OCI-LY7 (cell line): ENCODE data around the gene ITGAE. TPM values are rescaled to one million over a fixed set of nuclear protein-coding genes. Genes with fewer than 3 reads are reported as not detected.

Experiments used
- BruUV-seq: library from RNA; stranded (reverse); fragments of 400-500 nt; replicated peaks from 2 replicates; lab custom pipeline; 2021; lab: Mats Ljungman, UMichigan
- CTCF ChIA-PET: fragments of 300-600 bp; sonication (Branson Sonifier 250); formaldehyde crosslinking; loops from one replicate; lab custom pipeline; 2022; ENCODE audit warnings: antibody characterized with exemption; ENCODE audit not compliant: unreplicated experiment; lab: Charles Lee
- POLR2A ChIA-PET: fragments of 300-600 bp; sonication (Branson Sonifier 250); formaldehyde crosslinking; loops from one replicate; lab custom pipeline; 2022; ENCODE audit warnings: antibody characterized with exemption; lab: Charles Lee
- DNase-seq: peaks from one replicate; pipeline ENCODE4 v3.0.0-alpha.2; 2015; ENCODE audit warnings: low spot score
- H2AFZ ChIP-seq: fragments of 200-600 bp; sonication (generic), shearing (Covaris generic); 2 replicates; pipeline ENCODE4 v1.6.1; 2014; ENCODE audit warnings: mild to moderate bottlenecking, antibody characterized with exemption, low read length, moderate library complexity
- H3K27ac ChIP-seq: fragments of 200-600 bp; sonication (generic); 2 replicates; pipeline ENCODE4 v1.5.1; 2014; ENCODE audit warnings: mixed run types, low read depth, mild to moderate bottlenecking, moderate library complexity, low read length, inconsistent platforms; ENCODE audit not compliant: poor library complexity, severe bottlenecking
- H3K36me3 ChIP-seq: fragments of 200-600 bp; sonication (generic); 2 replicates; pipeline ENCODE4 v1.6.1; 2014; ENCODE audit warnings: mild to moderate bottlenecking, antibody characterized with exemption, low read length, moderate library complexity, mixed read lengths; ENCODE audit not compliant: insufficient read depth
- H3K4me1 ChIP-seq: fragments of 200-600 bp; sonication (generic); 2 replicates; pipeline ENCODE4 v1.5.1; 2014; ENCODE audit warnings: mild to moderate bottlenecking, low read length; ENCODE audit not compliant: insufficient read depth, poor library complexity, severe bottlenecking
- H3K4me2 ChIP-seq: fragments of 200-600 bp; sonication (generic); 2 replicates; pipeline ENCODE4 v1.6.1; 2014; ENCODE audit warnings: mild to moderate bottlenecking, low read length
- H3K4me3 ChIP-seq: fragments of 200-600 bp; sonication (generic); 2 replicates; pipeline ENCODE4 v1.5.1; 2014; ENCODE audit warnings: mild to moderate bottlenecking, low read depth, low read length; ENCODE audit not compliant: poor library complexity, severe bottlenecking
- H3K79me2 ChIP-seq: fragments of 200-600 bp; sonication (generic); 2 replicates; pipeline ENCODE4 v1.6.1; 2016; ENCODE audit warnings: low read depth, mild to moderate bottlenecking, low read length, moderate library complexity, mixed read lengths; ENCODE audit not compliant: insufficient read depth
- H3K9me2 ChIP-seq: fragments of 200-600 bp; sonication (generic); 2 replicates; pipeline ENCODE4 v1.6.1; 2016; ENCODE audit warnings: mild to moderate bottlenecking, low read length, mixed read lengths; ENCODE audit not compliant: insufficient read depth
- H3K9me3 ChIP-seq: fragments of 200-600 bp; sonication (generic); 2 replicates; pipeline ENCODE4 v1.6.1; 2014; ENCODE audit warnings: mild to moderate bottlenecking, mixed run types, low read length, mixed read lengths
- H4K20me1 ChIP-seq: fragments of 200-600 bp; sonication (generic); 2 replicates; pipeline ENCODE4 v1.6.1; 2014; ENCODE audit warnings: mild to moderate bottlenecking, antibody characterized with exemption, low read length, moderate library complexity, mixed read lengths; ENCODE audit not compliant: insufficient read depth
- EZH2phosphoT487 ChIP-seq: fragments of 200-600 bp; sonication (generic); IDR thresholded peaks from 2 replicates; pipeline ENCODE4 v1.6.1; 2018; ENCODE audit warnings: low read depth, borderline replicate concordance, mild to moderate bottlenecking, mixed run types, antibody characterized with exemption, low read length, moderate library complexity, mixed read lengths
- intact Hi-C: fragments of 100-400 bp; cut with micrococcal nuclease; formaldehyde crosslinking; loops from one replicate; pipeline ENCODE4 v1.10.0; 2022; ENCODE audit not compliant: unreplicated experiment
- total RNA-seq, 2 experiments: library from RNA; depleted of rRNA in 1 of 2; stranded (reverse); fragments of >200 nt in 1 of 2; shearing (Covaris generic) in 1 of 2; gene quantifications; 2 replicates each; pipeline ENCODE4 v1.2.3, GENCODE V29; 2014 to 2022
- TF ChIP-seq, protein P1 (sequence below): fragments of 200-600 bp; sonication (generic); conservative IDR thresholded peaks from 2 replicates; pipeline ENCODE4 v1.5.1; 2014; ENCODE audit warnings: mild to moderate bottlenecking, antibody characterized with exemption, low read length, moderate library complexity, mixed read lengths

ITGAE gene
- total RNA-seq, 2 experiments from 2014 or later, result 52.2 to 61.2 TPM

DNA sequence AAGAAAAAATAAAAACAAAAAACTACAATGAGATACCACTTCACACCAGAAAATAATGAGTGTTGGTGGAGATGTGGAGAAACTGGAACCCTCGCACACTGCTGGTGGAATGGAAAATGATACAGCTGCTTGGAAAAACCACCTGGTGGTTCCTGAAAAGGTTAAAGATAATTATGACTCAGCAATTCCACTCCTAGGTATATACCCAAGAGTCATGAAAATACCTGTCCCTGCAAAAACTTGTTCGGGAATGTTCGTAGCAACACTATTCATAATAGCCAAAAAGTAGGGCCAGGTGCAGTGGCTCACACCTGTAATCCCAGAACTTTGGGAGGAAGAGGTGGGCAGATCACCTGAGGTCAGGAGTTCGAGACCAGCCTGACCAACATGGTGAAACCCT is 8.1 kb upstream of the ITGAE start:
- H2AFZ ChIP-seq, result no peak overlapping the region
- ChIA-PET POLR2A (no interaction called here), CTCF (interaction anchor here (0.5 kb wide), 1 partner anchor 84 kb away, joined by 3 read pairs; no protein-coding TSS in a partner anchor)
- no peaks in the 10 kb centered on the region for H4K20me1 ChIP-seq
- H3K9me3 ChIP-seq, result no peaks in the 10 kb centered on the region
- TF ChIP-seq, protein P1, sequence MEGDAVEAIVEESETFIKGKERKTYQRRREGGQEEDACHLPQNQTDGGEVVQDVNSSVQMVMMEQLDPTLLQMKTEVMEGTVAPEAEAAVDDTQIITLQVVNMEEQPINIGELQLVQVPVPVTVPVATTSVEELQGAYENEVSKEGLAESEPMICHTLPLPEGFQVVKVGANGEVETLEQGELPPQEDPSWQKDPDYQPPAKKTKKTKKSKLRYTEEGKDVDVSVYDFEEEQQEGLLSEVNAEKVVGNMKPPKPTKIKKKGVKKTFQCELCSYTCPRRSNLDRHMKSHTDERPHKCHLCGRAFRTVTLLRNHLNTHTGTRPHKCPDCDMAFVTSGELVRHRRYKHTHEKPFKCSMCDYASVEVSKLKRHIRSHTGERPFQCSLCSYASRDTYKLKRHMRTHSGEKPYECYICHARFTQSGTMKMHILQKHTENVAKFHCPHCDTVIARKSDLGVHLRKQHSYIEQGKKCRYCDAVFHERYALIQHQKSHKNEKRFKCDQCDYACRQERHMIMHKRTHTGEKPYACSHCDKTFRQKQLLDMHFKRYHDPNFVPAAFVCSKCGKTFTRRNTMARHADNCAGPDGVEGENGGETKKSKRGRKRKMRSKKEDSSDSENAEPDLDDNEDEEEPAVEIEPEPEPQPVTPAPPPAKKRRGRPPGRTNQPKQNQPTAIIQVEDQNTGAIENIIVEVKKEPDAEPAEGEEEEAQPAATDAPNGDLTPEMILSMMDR, result no peak
- no peak for TF ChIP-seq EZH2phosphoT487
- peaks cover 25% of the 10 kb centered on the region for H3K4me1 ChIP-seq
- no TSS peak for BruUV-seq
- H3K79me2 ChIP-seq, result no peaks in the 10 kb centered on the region
- H3K27ac ChIP-seq, result no peak overlapping the region
- H3K4me2 ChIP-seq, result no peak overlapping the region
- no peak for DNase-seq
- H3K4me3 ChIP-seq, result no peak overlapping the region
- H3K36me3 ChIP-seq, result peaks cover 72% of the 10 kb centered on the region
- no peaks in the 10 kb centered on the region for H3K9me2 ChIP-seq
- intact Hi-C loops, result no loop called here

DNA sequence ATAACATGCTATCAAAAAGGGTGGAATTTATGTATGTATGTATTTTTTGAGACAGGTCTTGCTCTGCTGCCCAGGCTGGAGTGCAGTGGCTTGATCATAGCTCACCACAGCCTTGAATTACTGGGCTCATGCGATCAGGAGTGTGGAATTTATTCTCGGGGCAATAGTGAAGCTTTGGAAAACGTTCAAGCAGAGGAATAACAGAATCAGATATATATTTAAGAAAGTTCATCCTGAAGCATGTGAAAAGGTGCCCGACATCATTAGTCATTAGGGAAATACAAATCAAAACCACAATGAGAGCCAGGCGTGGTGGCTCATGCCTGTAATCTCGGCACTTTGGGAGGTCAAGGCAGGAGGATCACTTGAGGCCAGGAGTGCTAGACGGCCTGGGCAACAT is 7.7 kb upstream of the ITGAE start:
- Histone ChIP-seq H3K36me3 (peaks cover 68% of the 10 kb centered on the region), H3K4me2 (no peak overlapping the region), H3K9me3 (no peaks in the 10 kb centered on the region), H4K20me1 (no peaks in the 10 kb centered on the region), H2AFZ (no peak overlapping the region), H3K9me2 (no peaks in the 10 kb centered on the region), H3K27ac (no peak overlapping the region), H3K79me2 (no peaks in the 10 kb centered on the region), H3K4me3 (no peak overlapping the region), H3K4me1 (peaks cover 29% of the 10 kb centered on the region)
- ChIA-PET CTCF (no interaction called here), POLR2A (no interaction called here)
- intact Hi-C loops, result no loop called here
- no TSS peak for BruUV-seq
- TF ChIP-seq, protein P1, result no peak
- no peak for TF ChIP-seq EZH2phosphoT487
- DNase-seq, result no peak

DNA sequence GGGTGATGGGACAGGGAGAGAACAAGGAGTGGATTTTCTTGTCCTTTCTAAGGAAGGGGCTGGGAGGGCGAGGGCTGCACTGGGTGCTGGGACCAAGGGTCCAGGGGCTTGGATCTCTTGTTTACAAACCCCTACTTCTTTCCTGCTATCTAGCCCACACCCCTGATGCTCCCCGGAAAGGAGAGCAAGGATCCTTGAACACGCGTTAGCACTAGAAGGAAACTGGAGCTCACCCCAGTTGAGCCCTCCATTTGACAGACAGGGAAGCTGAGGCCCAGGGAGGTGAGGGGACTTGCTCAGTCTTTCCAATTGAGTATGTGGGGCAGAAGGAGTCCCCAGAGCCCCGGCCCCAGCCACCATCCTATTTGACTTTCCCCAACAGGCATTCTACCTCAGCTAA is 4.6 kb upstream of the ITGAE start:
- POLR2A ChIA-PET, result no interaction called here
- Histone ChIP-seq H3K27ac (no peak overlapping the region), H3K36me3 (peaks cover 36% of the 10 kb centered on the region), H3K9me3 (no peaks in the 10 kb centered on the region), H3K9me2 (no peaks in the 10 kb centered on the region), H3K4me1 (peaks cover 29% of the 10 kb centered on the region), H4K20me1 (no peaks in the 10 kb centered on the region), H3K79me2 (no peaks in the 10 kb centered on the region), H3K4me3 (no peak overlapping the region), H3K4me2 (no peak overlapping the region), H2AFZ (no peak overlapping the region)
- no peak for DNase-seq
- TF ChIP-seq, protein P1, result no peak
- no peak for TF ChIP-seq EZH2phosphoT487
- intact Hi-C loops, result no loop called here
- CTCF ChIA-PET, result no interaction called here
- no TSS peak for BruUV-seq
